Bronchial epithelial cell (primary cell): ENCODE results near the gene RFLNA. TPM values are rescaled to one million over a fixed set of nuclear protein-coding genes. Genes with fewer than 3 reads are reported as not detected.

Experiments used
- DNase-seq: peaks from one replicate; pipeline ENCODE4 v3.0.0-alpha.2; 2010; ENCODE audit warnings: low read depth
- FAIRE-seq: peaks from 2 replicates; lab custom pipeline; 2011; peaks lifted over from hg19 to GRCh38; lab: Jason Lieb, UNC
- H3K27me3 ChIP-seq: 2 replicates; pipeline ENCODE4 v1.5.1; 2011; ENCODE audit warnings: low read length; ENCODE audit not compliant: control insufficient read depth, insufficient read depth
- H3K36me3 ChIP-seq: 2 replicates; pipeline ENCODE4 v1.5.1; 2011; ENCODE audit warnings: low read length; ENCODE audit not compliant: control insufficient read depth, insufficient read depth
- H3K4me3 ChIP-seq: 2 replicates; pipeline ENCODE4 v1.5.1; 2011; ENCODE audit warnings: mild to moderate bottlenecking, low read depth, low read length, control low read depth
- CTCF ChIP-seq: IDR thresholded peaks from 2 replicates; pipeline ENCODE4 v1.5.1; 2011; ENCODE audit warnings: mild to moderate bottlenecking, moderate library complexity, low read length, control low read depth, inconsistent platforms; ENCODE audit not compliant: insufficient read depth, severe bottlenecking
- total RNA-seq: library from RNA; depleted of rRNA; stranded (reverse); fragments of >200 nt; gene quantifications from 2 replicates; pipeline ENCODE4 v1.2.1, GENCODE V29; 2014

RFLNA gene
- total RNA-seq, 1 donor from 2014 or later = not detected

DNA sequence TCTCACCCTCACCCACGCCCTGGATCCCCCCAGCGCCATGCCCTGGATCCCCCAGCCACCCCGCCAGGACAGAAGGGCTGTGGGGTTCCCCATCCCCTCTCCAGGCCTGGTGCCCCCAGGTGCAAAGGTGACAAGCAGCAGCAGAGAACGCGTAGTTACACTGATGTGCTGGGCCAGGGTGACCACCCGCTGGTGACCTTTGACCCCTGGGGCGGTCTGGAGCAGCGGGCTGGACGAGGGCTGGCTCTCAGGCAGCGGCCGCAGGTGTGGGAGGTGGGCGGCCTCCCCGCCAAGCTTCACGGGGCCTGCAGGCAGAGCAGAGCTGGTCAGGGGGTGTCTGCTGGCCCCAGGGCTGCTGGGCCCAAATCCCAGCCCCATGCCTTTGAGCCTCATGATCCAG is 40.1 kb downstream of the RFLNA start:
- no peaks in the 10 kb centered on the region for H3K27me3 ChIP-seq
- peaks cover 34% of the 10 kb centered on the region for H3K36me3 ChIP-seq
- no peak overlapping the region for H3K4me3 ChIP-seq
- FAIRE-seq (no peak), DNase-seq (no peak)
- no peak for TF ChIP-seq CTCF

GRCh38 chr12:124335426-124336183 is 40.7 kb downstream of the RFLNA start:
- no peak overlapping the region for H3K4me3 ChIP-seq
- H3K27me3 ChIP-seq = no peaks in the 10 kb centered on the region
- peaks cover 32% of the 10 kb centered on the region for H3K36me3 ChIP-seq
- no peak for DNase-seq
- FAIRE-seq = no peak
- no peak for TF ChIP-seq CTCF

DNA sequence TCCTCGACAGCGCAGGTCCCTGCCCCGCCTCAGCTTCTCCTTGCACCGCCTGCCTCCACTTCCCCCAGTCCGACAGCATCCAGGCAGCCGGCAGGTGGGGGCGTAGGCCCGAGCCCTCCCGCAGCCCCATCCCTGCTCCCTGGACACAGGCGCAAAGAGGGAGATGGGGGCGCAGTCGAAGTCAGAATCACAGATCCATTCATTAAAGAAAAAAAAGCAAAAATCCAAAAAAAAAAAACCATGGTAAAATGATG is 41.2 kb downstream of the RFLNA start:
- Histone ChIP-seq H3K36me3 (peaks cover 30% of the 10 kb centered on the region), H3K27me3 (no peaks in the 10 kb centered on the region), H3K4me3 (no peak overlapping the region)
- FAIRE-seq (no peak), DNase-seq (no peak)
- TF ChIP-seq CTCF = no peak

- no peak for DNase-seq
- Histone ChIP-seq H3K36me3 (peaks cover 31% of the 10 kb centered on the region), H3K27me3 (no peaks in the 10 kb centered on the region), H3K4me3 (no peak overlapping the region)
- TF ChIP-seq CTCF = no peak
- peak; percentile 13 for FAIRE-seq
Observed at GRCh38 chr12:124336742-124337520, 42.0 kb downstream of the RFLNA start.

DNA sequence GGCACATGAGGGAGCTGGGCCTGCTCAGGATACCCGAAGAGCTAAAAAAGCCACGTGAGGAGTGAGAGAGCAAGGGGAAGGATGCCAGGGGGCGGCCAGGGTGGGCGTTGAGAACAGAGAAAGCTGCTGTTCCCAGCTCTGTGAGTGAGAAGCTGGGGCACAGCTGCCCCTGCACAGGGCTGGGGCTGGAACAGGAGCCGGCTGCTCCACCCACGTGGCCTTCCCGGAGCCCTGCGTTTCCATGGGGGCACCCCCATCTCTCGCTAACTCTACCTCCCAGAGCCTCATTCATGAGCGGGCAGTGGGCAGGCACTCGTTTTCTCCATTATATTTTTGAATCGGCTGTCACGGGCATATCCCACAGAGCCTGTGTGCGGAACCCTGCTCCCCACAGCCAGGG is 42.7 kb downstream of the RFLNA start:
- TF ChIP-seq CTCF = no peak
- Histone ChIP-seq H3K4me3 (no peak overlapping the region), H3K36me3 (peaks cover 25% of the 10 kb centered on the region), H3K27me3 (no peaks in the 10 kb centered on the region)
- DNase-seq (no peak), FAIRE-seq (no peak)
